ENCODE data around the gene CAPN1. TPM values are rescaled to one million over a fixed set of nuclear protein-coding genes. Genes with fewer than 3 reads are reported as not detected.

The CAPN1 gene
- total and polyA plus RNA-seq, 2 experiments from 2014 or later = 106 to 145 TPM

DNA sequence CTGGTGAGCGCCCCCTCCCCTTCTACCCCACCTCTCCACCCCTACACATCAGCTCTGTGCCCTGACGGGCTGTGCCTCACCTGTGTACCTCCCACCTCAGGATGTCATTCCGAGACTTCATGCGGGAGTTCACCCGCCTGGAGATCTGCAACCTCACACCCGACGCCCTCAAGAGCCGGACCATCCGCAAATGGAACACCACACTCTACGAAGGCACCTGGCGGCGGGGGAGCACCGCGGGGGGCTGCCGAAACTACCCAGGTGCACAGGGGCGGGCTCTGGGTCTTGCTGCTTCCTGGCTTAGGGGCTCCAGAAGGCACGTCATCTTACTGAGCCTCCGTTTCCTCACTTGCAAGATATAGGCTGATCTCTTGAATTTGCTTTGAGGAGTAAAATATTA is 6.8 kb downstream of the CAPN1 start:
- no peak overlapping the region for H3K4me3 ChIP-seq
- no peaks in the 10 kb centered on the region for H3K4me1 ChIP-seq (ENCODE audit: insufficient read depth)
- TF ChIP-seq EZH2 (IDR thresholded peaks at IDR 0.05; ENCODE audit: insufficient read depth, poor library complexity, severe bottlenecking) (no peak), EZH2phosphoT487 (IDR thresholded peaks at IDR 0.05; ENCODE audit: insufficient read depth, low read depth) (no peak)
- H2AFZ ChIP-seq = no peak overlapping the region
- in situ Hi-C loops (cut with MboI) = no loop called here
- no peaks in the 10 kb centered on the region for H3F3A ChIP-seq (ENCODE audit: insufficient read depth)
- no peak overlapping the region for H3K9ac ChIP-seq
- WGBS, 2 experiments (ENCODE audit: low coverage in 1 of 2, low lambda C conversion rate in 2 of 2, missing lambda C conversion rate in 2 of 2) = 96 to 98% methylated on average over 18 of the region's 18 CpGs
- H3K9me3 ChIP-seq (ENCODE audit: low read depth) = no peaks in the 10 kb centered on the region
- H3K36me3 ChIP-seq (ENCODE audit: low read depth) = peaks cover 20% of the 10 kb centered on the region
- H3K4me2 ChIP-seq (ENCODE audit: unreplicated experiment) = no peak overlapping the region
- no peaks in the 10 kb centered on the region for H3K9me2 ChIP-seq (ENCODE audit: insufficient read depth)
- H3K27ac ChIP-seq = no peak overlapping the region
- no peaks in the 10 kb centered on the region for H4K20me1 ChIP-seq (ENCODE audit: insufficient read depth)
- H3K27me3 ChIP-seq (replicated peaks; ENCODE audit: insufficient read depth) = no peaks in the 10 kb centered on the region
- H3K79me2 ChIP-seq (ENCODE audit: insufficient read depth) = peaks cover 28% of the 10 kb centered on the region
- DNase-seq = no peak

- no peak overlapping the region for H3K4me3 ChIP-seq
- no peak overlapping the region for H3K4me2 ChIP-seq (ENCODE audit: unreplicated experiment)
- 89% methylated on average over 10 of the region's 10 CpGs for WGBS, 2 experiments (ENCODE audit: low coverage in 1 of 2, low lambda C conversion rate in 2 of 2, missing lambda C conversion rate in 2 of 2)
- H3K4me1 ChIP-seq (ENCODE audit: insufficient read depth) = no peaks in the 10 kb centered on the region
- peaks cover 22% of the 10 kb centered on the region; the same call in 1 of the 2 replicates for H3K79me2 ChIP-seq (ENCODE audit: insufficient read depth)
- DNase-seq = no peak
- no peak for TF ChIP-seq EZH2phosphoT487 (IDR thresholded peaks at IDR 0.05; ENCODE audit: insufficient read depth, low read depth)
- no peaks in the 10 kb centered on the region for H4K20me1 ChIP-seq (ENCODE audit: insufficient read depth)
- no peak overlapping the region for H3K27ac ChIP-seq
- H3K9ac ChIP-seq = no peak overlapping the region
- H2AFZ ChIP-seq = no peak overlapping the region
- H3K9me3 ChIP-seq (ENCODE audit: low read depth) = no peaks in the 10 kb centered on the region
- in situ Hi-C loops (cut with MboI) = no loop called here
- H3K9me2 ChIP-seq (ENCODE audit: insufficient read depth) = no peaks in the 10 kb centered on the region
- H3F3A ChIP-seq (ENCODE audit: insufficient read depth) = no peaks in the 10 kb centered on the region
- H3K36me3 ChIP-seq (ENCODE audit: low read depth) = peaks cover 23% of the 10 kb centered on the region
- H3K27me3 ChIP-seq (replicated peaks; ENCODE audit: insufficient read depth) = no peaks in the 10 kb centered on the region
These were observed 7.5 kb downstream of the CAPN1 start for GRCh38 chr11:65189191-65189590.

DNA sequence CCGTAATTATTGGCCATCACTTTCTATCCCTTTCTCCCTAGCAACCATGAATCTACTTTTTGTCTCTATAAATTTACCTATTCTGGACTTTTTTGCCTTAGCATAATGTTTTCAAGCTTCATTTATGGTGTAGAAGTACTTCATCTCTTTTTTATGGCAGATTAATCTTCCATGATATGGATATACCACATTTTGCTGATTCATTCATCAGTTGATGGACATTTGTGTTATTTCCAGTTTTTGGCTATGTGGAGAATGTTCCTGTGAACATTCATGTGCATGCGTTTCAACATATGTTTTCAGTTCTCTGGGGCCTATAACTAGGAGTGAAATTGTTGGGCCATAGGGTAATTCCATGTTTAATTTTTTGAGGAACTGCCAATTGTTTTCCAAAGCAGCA is 12.8 kb downstream of the CAPN1 start:
- Histone ChIP-seq H3K4me3 (no peak overlapping the region), H3K4me1 (ENCODE audit: insufficient read depth) (no peaks in the 10 kb centered on the region), H3F3A (ENCODE audit: insufficient read depth) (no peaks in the 10 kb centered on the region), H3K9me3 (ENCODE audit: low read depth) (no peaks in the 10 kb centered on the region), H4K20me1 (ENCODE audit: insufficient read depth) (no peaks in the 10 kb centered on the region), H3K9me2 (ENCODE audit: insufficient read depth) (no peaks in the 10 kb centered on the region), H3K27ac (no peak overlapping the region), H3K79me2 (ENCODE audit: insufficient read depth) (peaks cover 26% of the 10 kb centered on the region), H3K36me3 (ENCODE audit: low read depth) (peaks cover 58% of the 10 kb centered on the region), H3K9ac (no peak overlapping the region), H2AFZ (no peak overlapping the region), H3K27me3 (replicated peaks; ENCODE audit: insufficient read depth) (no peaks in the 10 kb centered on the region), H3K4me2 (ENCODE audit: unreplicated experiment) (no peak overlapping the region)
- WGBS, 2 experiments (ENCODE audit: low coverage in 1 of 2, low lambda C conversion rate in 2 of 2, missing lambda C conversion rate in 2 of 2) = 81 to 83% methylated on average over 2 of the region's 2 CpGs
- TF ChIP-seq EZH2phosphoT487 (IDR thresholded peaks at IDR 0.05; ENCODE audit: insufficient read depth, low read depth) (no peak), EZH2 (IDR thresholded peaks at IDR 0.05; ENCODE audit: insufficient read depth, poor library complexity, severe bottlenecking) (no peak)
- DNase-seq = no peak
- in situ Hi-C loops (cut with MboI) = no loop called here

DNA sequence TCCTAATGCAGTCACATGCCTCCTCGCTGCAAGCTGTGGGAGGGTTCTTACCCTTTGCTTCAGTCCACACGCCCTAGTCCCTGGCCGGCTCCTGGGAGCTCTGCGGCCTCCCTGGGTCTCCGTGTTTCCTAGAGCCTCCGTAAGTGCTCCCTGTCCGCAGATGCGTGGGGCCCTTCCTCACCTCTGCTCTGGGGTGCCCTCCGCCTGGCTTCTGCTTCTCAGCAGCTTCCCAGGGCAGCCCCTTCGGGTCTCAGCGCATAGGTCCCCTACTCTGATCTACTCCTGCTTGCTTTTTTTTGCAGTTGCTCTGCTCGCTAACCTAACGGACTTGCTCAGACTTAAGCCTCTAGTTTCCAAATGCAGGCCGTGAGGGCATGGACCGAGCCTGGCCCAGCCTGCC is 22.4 kb downstream of the CAPN1 start:
- no peaks in the 10 kb centered on the region for H3K4me1 ChIP-seq (ENCODE audit: insufficient read depth)
- DNase-seq = no peak
- H3K36me3 ChIP-seq (ENCODE audit: low read depth) = peaks cover 13% of the 10 kb centered on the region
- no peak overlapping the region for H3K9ac ChIP-seq
- H3F3A ChIP-seq (ENCODE audit: insufficient read depth) = no peaks in the 10 kb centered on the region
- no peak overlapping the region for H3K4me2 ChIP-seq (ENCODE audit: unreplicated experiment)
- no peak overlapping the region for H3K27ac ChIP-seq
- H3K9me3 ChIP-seq (ENCODE audit: low read depth) = no peaks in the 10 kb centered on the region
- H3K4me3 ChIP-seq = no peak overlapping the region
- no peaks in the 10 kb centered on the region for H3K27me3 ChIP-seq (replicated peaks; ENCODE audit: insufficient read depth)
- in situ Hi-C loops (cut with MboI) = no loop called here
- H3K79me2 ChIP-seq (ENCODE audit: insufficient read depth) = no peaks in the 10 kb centered on the region
- no peak overlapping the region for H2AFZ ChIP-seq
- TF ChIP-seq EZH2 (IDR thresholded peaks at IDR 0.05; ENCODE audit: insufficient read depth, poor library complexity, severe bottlenecking) = no peak
- no peak for TF ChIP-seq EZH2phosphoT487 (IDR thresholded peaks at IDR 0.05; ENCODE audit: insufficient read depth, low read depth)
- 93% methylated on average over 15 of the region's 15 CpGs for WGBS, 2 experiments (ENCODE audit: low coverage in 1 of 2, low lambda C conversion rate in 2 of 2, missing lambda C conversion rate in 2 of 2)
- no peaks in the 10 kb centered on the region for H3K9me2 ChIP-seq (ENCODE audit: insufficient read depth)
- no peaks in the 10 kb centered on the region for H4K20me1 ChIP-seq (ENCODE audit: insufficient read depth)
